M059J (cell line): Measurements from ENCODE around the gene EIF4B. TPM values are rescaled to one million over a fixed set of nuclear protein-coding genes. Genes with fewer than 3 reads are reported as not detected.
"Not testable (repeated sequence)": the region's sequence is repeated elsewhere in the genome, so short reads cannot be mapped to it uniquely, and the experiment has no call there.

ENCODE experiments used
- DNase-seq: peaks from one replicate; pipeline ENCODE4 v3.0.0-alpha.2; 2012; ENCODE audit warnings: low read depth
- total RNA-seq: library from RNA; depleted of rRNA; stranded (reverse); fragments of >200 nt; shearing (Covaris generic); gene quantifications from 2 replicates; pipeline ENCODE4 v1.2.3, GENCODE V29; 2014

EIF4B gene
- total RNA-seq, 1 experiment from 2014 or later, result 279 TPM

DNA sequence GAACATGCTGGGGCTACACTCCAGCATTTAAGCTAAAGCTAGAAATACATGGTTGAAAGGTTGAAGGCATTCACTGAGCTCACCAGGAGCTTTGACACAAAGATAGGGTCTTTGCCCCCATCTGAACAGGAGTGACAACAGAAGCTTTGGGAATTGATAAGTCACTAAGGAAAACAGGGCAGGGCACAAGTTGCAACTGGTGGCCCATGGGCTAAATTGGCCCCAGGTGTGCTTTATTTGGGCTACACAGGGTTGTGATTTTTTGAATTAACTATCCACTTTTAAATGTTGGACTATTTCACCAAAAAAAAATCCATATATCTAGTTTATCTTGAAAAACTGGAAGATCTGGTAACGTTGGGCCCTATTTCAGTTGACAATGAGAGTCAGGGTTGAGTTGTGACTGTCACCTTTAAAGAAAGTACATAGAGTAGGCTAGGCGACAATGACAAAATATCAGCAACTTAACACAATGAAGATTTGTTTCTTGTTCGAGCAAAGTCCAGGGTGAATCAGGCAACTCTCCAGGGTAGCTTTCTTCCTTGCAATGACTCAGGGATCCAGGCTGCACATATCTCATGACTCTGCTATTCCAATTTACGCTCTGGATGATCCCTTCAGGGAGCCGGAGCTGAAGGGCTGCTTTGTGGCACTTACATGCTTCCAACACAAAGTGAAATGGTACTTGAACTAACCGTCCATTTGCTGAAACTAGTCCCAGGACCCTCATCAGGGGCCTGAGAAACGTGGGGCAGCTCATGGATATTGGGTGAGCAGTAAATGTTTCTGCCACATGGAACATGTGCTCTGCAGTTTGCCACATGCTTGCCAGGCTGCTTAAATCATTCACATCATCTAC, 13.3 kb upstream of the EIF4B start:
- peak; percentile 72 for DNase-seq

GRCh38 chr12:52993558-52993869, 12.7 kb upstream of the EIF4B start:
- no peak for DNase-seq

DNA sequence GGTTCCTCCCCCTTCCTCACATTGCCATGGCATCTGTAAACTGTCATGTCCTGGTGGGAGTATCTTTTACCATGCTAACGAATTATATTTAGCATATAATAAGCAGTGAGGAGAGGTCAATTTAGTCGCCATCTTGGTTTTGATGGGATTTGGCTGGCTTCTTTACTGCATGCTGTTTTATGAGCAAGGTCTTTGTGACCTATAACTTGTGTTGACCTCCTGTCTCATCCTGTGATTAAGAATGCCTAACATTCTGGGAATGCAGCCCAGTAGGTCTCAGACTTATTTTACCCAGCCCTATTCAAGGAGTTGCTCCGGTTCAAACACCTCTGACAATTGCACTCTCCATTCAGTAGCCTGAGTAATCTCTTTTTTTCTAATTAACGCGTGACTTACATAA, 2.1 kb upstream of the EIF4B start:
- peak; percentile 68 for DNase-seq

GRCh38 chr12:53004582-53004981, 1.7 kb upstream of the EIF4B start:
- peak; percentile 24 for DNase-seq

DNA sequence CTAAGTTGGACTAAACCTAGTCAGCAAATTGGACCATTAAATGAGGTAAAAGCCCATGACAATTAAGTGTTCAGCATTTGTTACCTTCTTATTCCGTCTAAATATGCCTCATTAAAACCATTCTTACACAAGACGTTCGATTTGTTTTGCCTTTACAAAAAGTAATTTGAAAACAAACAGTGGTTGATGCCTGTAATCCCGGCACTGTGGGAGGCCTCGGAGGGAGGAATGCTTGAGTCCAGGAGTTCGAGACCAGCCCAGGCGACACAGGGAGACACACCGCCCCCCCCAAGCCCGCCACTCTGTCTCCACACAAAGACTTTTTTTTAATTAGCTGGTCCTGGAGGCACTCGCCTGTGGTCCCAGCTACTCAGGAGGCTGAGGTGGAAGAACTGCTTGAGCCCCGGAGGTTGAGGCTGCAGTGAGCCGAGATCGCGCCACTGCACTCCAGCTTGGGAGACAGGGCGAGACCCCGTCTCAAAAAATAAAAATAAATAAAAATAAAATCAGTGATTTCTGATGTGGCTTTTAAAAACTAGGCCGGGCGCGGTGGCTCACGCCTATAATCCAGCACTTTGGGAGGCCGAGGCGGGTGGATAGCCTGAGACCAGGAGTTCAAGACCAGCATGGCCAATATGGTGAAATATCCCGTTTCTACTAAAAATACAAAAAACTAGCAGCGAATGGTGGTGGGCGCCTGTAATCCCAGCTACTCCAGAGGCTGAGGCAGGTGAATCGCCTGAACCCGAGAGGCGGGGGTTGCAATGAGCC, 856 bp upstream of the EIF4B start:
- DNase-seq, result no peak

GRCh38 chr12:53006810-53007309, 604 bp downstream of the EIF4B start:
- peak; percentile 60 for DNase-seq

DNA sequence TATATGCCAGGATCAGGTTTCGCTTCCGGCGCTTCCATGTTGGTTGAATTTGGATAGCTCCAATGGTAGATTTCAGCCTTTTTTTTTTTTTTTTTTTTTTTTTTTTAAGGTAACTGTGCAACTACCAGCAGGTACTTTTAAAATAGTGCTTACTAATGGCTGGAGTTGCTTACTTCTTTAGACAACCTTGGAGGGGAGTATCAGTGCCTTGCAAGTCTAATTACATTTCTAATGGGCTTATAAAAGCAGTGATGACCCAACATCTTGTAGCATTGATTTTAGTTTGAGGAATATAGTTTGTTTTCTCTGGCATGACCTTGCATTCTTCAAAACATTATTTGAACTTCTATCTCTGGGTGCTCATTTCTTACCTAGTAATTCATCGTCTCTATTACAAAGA, 1.1 kb downstream of the EIF4B start:
- DNase-seq, result no peak

GRCh38 chr12:53008760-53009159, 2.5 kb downstream of the EIF4B start:
- not testable (repeated sequence) for DNase-seq

- DNase-seq, result no peak
Measured at GRCh38 chr12:53010955-53011354, 4.7 kb downstream of the EIF4B start.

- no peak for DNase-seq
Measured at GRCh38 chr12:53011889-53012288, 5.6 kb downstream of the EIF4B start.

DNA sequence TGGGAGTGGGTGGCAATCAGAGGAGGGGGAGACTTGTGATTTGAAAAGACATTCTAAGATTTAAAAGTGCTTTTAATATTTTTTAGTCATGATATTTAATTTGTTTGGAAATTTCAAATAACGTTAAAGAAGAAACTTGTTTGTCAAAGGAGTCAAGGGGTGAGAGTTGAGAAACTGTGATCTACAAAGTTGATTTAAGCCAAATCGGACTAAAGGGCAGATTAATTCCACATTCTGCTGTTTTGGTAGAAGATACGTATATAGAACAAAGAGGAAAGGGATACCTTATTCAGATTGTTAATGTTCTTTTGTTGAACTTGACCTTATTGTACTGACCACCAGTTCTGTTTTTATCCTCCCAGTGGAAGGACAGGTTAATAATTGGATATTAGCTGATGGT, 6.7 kb downstream of the EIF4B start:
- no peak for DNase-seq

DNA sequence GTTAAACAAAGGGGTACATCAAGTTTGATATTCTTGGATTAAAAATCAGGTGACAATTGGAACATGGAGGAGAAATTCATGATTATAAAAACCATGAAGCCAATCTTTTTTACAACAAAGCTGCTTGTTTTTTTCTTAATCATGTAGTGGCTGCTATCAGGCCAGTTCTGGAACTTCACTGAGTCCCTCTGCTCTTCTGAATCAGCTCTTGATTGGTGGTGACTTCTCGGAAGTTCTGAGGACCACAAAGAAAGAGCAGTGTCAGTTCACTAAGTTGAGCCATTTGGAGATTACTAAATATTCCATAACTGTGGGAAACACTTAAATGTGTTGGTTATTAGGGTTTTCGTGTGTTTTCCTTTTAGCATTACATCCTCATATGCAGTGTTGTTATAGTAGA, 8.5 kb downstream of the EIF4B start:
- no peak for DNase-seq

GRCh38 chr12:53025250-53025649, 19.0 kb downstream of the EIF4B start:
- no peak for DNase-seq

DNA sequence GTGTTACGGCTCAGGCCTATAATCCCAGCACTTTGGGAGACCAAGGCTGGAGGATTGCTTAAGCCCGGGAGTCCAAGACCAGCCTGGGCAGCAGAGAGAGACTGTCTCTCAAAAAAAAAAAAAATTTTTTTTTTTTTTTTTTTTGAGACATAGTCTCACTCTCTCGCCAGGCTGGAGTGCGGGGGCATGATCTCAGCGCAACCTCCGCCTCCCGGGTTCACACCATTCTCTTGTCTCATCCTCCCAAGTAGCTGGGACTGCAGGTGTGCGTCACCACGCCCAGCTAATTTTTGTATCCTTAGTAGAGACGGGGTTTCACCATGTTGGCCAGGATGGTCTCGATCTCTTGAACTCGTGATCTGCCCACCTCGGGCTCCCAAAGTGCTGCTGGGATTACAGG, 20.8 kb downstream of the EIF4B start:
- DNase-seq, result not testable (repeated sequence)

GRCh38 chr12:53031616-53032015, 25.4 kb downstream of the EIF4B start:
- no peak for DNase-seq

- DNase-seq, result not testable (repeated sequence)
Measured at GRCh38 chr12:53033832-53034231, 27.6 kb downstream of the EIF4B start.

DNA sequence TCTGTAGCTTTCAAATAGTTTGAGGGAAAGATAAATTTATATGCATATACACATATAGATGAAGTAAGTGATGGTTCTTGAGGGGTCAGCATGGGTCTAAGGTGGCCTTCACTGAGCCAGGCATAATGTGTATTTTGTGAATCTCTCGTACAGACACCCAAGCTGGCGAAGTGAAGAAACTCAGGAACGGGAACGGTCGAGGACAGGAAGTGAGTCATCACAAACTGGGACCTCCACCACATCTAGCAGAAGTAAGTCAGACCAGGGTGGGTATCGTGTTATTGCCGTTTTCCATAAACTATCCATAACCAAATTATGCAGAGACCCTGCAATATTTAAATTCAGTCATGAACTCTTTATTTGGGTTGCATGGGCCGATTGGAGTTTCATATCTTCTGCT, 28.2 kb downstream of the EIF4B start:
- DNase-seq, result no peak

GRCh38 chr12:53036802-53037201, 30.5 kb downstream of the EIF4B start:
- no peak for DNase-seq

GRCh38 chr12:53039851-53040250, 33.6 kb downstream of the EIF4B start:
- no peak for DNase-seq

GRCh38 chr12:53042607-53043454, 36.6 kb downstream of the EIF4B start:
- DNase-seq, result no peak

- no peak for DNase-seq
Measured at GRCh38 chr12:53044052-53044581, 37.9 kb downstream of the EIF4B start.
